ENCODE data around the gene ITK. TPM values are rescaled to one million over a fixed set of nuclear protein-coding genes. Genes with fewer than 3 reads are reported as not detected.

The ITK gene
- total and polyA plus RNA-seq, 4 donors: 0.35 to 1.5 (median 0.43) TPM

DNA sequence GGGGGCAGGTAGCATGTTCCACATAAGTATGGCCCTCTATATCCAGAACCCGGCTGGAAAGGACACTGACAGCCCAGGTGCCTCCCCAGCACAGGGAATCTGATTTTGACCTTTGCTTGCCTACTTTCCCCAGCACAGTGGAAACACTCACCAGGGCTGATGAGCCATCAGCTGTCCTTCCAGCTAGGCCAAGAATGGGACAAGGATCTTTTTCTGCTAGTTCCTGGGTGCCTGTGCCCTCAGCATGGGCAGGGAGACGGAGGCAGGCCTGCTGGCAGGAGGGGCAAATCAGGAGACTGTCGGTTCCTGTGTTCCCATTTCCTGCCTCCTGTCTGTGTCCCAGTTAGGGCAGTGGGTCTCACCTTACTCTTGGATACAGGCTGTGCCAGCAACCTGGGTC, 86.4 kb downstream of the ITK start:
- Histone ChIP-seq H3K9ac (ENCODE audit: low read depth in 1 of 2, low read length in 2 of 2) (peak overlapping the region; percentile 20 to 23), H3K9me3 (ENCODE audit: control insufficient read depth in 4 of 4, low read length in 3 of 4) (no peaks in the 10 kb centered on the region), H3K4me3 (ENCODE audit: low read depth in 1 of 3, low read length in 3 of 3) (peak overlapping the region in 2 of 3 donors; percentile 89), H3K4me1 (ENCODE audit: control insufficient read depth in 4 of 4, insufficient read depth in 4 of 4, low read length in 3 of 4) (peaks cover 5 to 16% (median 12%) of the 10 kb centered on the region in 4 donors), H3K27ac (ENCODE audit: low read depth in 1 of 2, low read length in 2 of 2) (peak overlapping the region; percentile 48 to 59), H3K36me3 (ENCODE audit: control insufficient read depth in 4 of 4, insufficient read depth in 3 of 4, low read depth in 1 of 4, low read length in 3 of 4) (no peaks in the 10 kb centered on the region), H3K27me3 (ENCODE audit: control insufficient read depth in 4 of 4, insufficient read depth in 4 of 4, low read length in 3 of 4) (no peaks in the 10 kb centered on the region)
- 64% methylated on average over 3 of the region's 3 CpGs for WGBS
- TF ChIP-seq FOXA2 (IDR thresholded peaks at IDR 0.05): no peak
- TF ChIP-seq HNF4A (conservative IDR thresholded peaks at IDR 0.05): peak in 1 of 2 donors; percentile 3
- no peak for DNase-seq (ENCODE audit: low spot score)

DNA sequence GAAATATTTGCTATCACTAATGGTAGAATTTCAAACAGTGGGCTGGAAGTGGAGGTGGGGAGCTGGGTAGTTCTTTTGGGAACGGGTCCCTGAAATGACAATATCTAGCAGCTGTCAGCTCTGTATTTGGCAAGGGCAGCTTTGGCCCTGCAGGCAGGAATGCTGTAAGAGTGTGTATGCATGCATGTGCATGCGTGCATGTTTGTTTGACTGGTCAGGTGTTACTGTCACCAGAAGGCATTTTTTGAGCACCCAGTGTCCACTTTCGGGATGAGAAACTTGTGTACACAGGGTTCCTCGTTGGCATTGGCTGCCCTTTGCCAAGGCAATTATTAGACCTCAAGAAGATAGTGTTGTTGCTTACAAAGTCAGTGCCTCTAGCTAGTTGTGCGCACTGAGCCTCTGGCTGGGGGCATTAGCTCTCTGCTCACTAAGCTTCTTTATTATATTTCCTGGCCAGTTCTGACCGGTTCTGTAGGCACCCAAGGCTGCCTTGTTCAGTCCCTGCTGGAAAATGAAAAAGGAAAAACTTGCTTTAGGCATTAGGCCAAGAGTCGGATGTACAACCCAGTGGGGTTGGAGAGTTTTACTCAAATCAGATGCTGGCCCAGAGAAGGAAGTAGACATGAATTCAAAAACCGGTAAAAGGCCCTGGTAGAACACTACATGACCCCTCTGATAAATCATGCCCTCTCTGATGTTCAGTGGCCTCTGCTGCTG, 87.3 kb downstream of the ITK start:
- Histone ChIP-seq H3K4me1 (ENCODE audit: control insufficient read depth in 4 of 4, insufficient read depth in 4 of 4, low read length in 3 of 4) (peaks cover 5 to 16% (median 12%) of the 10 kb centered on the region in 4 donors), H3K9me3 (ENCODE audit: control insufficient read depth in 4 of 4, low read length in 3 of 4) (no peaks in the 10 kb centered on the region), H3K27ac (ENCODE audit: low read depth in 1 of 2, low read length in 2 of 2) (no peak overlapping the region), H3K9ac (ENCODE audit: low read depth in 1 of 2, low read length in 2 of 2) (no peak overlapping the region), H3K27me3 (ENCODE audit: control insufficient read depth in 4 of 4, insufficient read depth in 4 of 4, low read length in 3 of 4) (no peaks in the 10 kb centered on the region), H3K36me3 (ENCODE audit: control insufficient read depth in 4 of 4, insufficient read depth in 3 of 4, low read depth in 1 of 4, low read length in 3 of 4) (no peaks in the 10 kb centered on the region), H3K4me3 (ENCODE audit: low read depth in 1 of 3, low read length in 3 of 3) (no peak overlapping the region)
- WGBS: 75% methylated on average over 8 of the region's 8 CpGs
- TF ChIP-seq EGR1 (IDR thresholded peaks at IDR 0.05; ENCODE audit: low read depth in 2 of 2): no peak
- no peak for TF ChIP-seq RAD21 (IDR thresholded peaks at IDR 0.05)
- TF ChIP-seq NR2F2 (IDR thresholded peaks at IDR 0.05): no peak
- no peak for DNase-seq (ENCODE audit: low spot score)

DNA sequence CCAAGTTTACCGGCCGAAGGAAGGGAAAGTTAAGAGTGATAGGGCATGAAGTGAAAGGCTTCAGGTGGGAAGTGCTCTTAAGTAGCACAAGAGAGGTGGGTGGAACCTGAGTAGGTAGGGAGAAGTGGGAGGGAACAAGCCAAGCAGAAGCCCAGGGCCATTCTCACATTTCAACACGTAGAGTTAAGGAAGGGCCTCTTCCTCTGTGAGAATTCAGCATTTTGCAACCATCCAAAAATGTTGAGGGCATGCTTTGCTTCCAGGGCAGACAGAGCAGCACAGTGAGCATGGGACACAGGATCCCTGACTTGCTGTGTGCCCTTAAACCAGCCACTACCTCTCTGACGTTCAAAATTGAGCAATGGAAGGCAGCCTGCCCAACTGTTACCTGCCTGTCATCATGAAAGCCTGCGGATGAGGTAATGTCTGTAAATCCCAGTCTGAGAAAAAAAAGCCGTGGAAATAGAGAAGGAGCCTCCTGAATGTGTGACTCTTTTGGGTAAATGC, 88.6 kb downstream of the ITK start:
- DNase-seq (ENCODE audit: low spot score): no peak
- H3K4me1 ChIP-seq (ENCODE audit: control insufficient read depth in 4 of 4, insufficient read depth in 4 of 4, low read length in 3 of 4): peaks cover 5 to 16% (median 12%) of the 10 kb centered on the region in 4 donors

DNA sequence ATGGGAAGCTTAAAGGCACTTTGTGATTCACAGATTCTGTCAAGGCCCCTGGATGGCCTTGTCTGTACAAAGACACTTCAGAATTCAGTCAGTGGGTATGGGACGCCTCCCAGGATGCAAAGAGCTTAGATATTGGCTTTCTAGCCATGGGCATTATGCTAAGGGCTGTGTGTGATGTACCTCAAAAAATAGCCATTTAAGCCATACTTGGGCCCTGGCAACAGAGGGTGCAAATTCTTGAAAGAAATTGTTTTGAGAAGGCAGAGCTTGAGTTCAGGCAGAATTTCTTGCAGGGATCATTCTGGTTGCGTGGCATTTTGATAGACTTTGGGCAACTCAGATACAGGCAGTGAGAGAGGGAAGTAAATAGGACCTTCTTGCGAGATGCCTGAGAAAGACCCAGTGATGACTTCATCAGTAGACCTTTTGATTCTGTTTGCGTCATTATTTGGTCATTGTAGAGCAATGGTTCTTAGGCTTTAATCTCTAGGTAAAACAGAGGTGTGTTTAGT, 89.2 kb downstream of the ITK start:
- WGBS: 89% methylated on average over 4 of the region's 4 CpGs
- TF ChIP-seq TAF1 (conservative IDR thresholded peaks at IDR 0.05): no peak
- no peak overlapping the region for H3K9ac ChIP-seq (ENCODE audit: low read depth in 1 of 2, low read length in 2 of 2)
- H3K27me3 ChIP-seq (ENCODE audit: control insufficient read depth in 4 of 4, insufficient read depth in 4 of 4, low read length in 3 of 4): no peaks in the 10 kb centered on the region
- peak overlapping the region in 1 of 2 donors; percentile 32 for H3K27ac ChIP-seq (ENCODE audit: low read depth in 1 of 2, low read length in 2 of 2)
- no peaks in the 10 kb centered on the region for H3K36me3 ChIP-seq (ENCODE audit: control insufficient read depth in 4 of 4, insufficient read depth in 3 of 4, low read depth in 1 of 4, low read length in 3 of 4)
- no peak overlapping the region for H3K4me3 ChIP-seq (ENCODE audit: low read depth in 1 of 3, low read length in 3 of 3)
- H3K4me1 ChIP-seq (ENCODE audit: control insufficient read depth in 4 of 4, insufficient read depth in 4 of 4, low read length in 3 of 4): peaks cover 5 to 16% (median 12%) of the 10 kb centered on the region in 4 donors
- no peak for DNase-seq (ENCODE audit: low spot score)
- H3K9me3 ChIP-seq (ENCODE audit: control insufficient read depth in 4 of 4, low read length in 3 of 4): no peaks in the 10 kb centered on the region

More for the DNA sequence above, 88.6 kb downstream of the ITK start:
- Histone ChIP-seq H3K36me3 (ENCODE audit: control insufficient read depth in 4 of 4, insufficient read depth in 3 of 4, low read depth in 1 of 4, low read length in 3 of 4) (no peaks in the 10 kb centered on the region), H3K27ac (ENCODE audit: low read depth in 1 of 2, low read length in 2 of 2) (no peak overlapping the region), H3K4me3 (ENCODE audit: low read depth in 1 of 3, low read length in 3 of 3) (no peak overlapping the region), H3K9me3 (ENCODE audit: control insufficient read depth in 4 of 4, low read length in 3 of 4) (no peaks in the 10 kb centered on the region), H3K9ac (ENCODE audit: low read depth in 1 of 2, low read length in 2 of 2) (no peak overlapping the region), H3K27me3 (ENCODE audit: control insufficient read depth in 4 of 4, insufficient read depth in 4 of 4, low read length in 3 of 4) (no peaks in the 10 kb centered on the region)
- TF ChIP-seq EGR1 (IDR thresholded peaks at IDR 0.05; ENCODE audit: low read depth in 2 of 2) (no peak), HNF4A (conservative IDR thresholded peaks at IDR 0.05) (peak in 1 of 2 donors; percentile 14)
- 75% methylated on average over 6 of the region's 6 CpGs for WGBS

DNA sequence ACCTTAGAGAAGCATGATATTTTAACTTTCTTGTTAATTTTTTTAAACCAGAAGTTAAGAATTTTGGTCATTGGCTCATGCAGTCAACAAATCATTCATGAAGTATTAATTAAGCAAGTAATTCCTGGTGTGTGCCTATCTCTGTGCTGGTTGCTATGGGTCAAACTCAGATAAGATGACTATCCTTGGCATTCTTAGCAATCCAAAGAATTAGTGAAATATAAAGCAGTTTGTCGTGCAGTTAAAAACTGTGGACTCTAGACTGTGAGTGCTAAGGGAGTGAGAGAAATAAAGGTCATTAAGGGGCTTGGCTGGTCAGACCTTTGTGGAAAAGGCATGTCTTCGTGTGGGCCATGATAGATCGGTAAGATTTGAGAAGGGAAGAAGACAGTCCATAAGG, 90.1 kb downstream of the ITK start:
- Histone ChIP-seq H3K27me3 (ENCODE audit: control insufficient read depth in 4 of 4, insufficient read depth in 4 of 4, low read length in 3 of 4) (no peaks in the 10 kb centered on the region), H3K4me1 (ENCODE audit: control insufficient read depth in 4 of 4, insufficient read depth in 4 of 4, low read length in 3 of 4) (peaks cover 4 to 16% (median 8%) of the 10 kb centered on the region in 4 donors), H3K9me3 (ENCODE audit: control insufficient read depth in 4 of 4, low read length in 3 of 4) (no peaks in the 10 kb centered on the region), H3K36me3 (ENCODE audit: control insufficient read depth in 4 of 4, insufficient read depth in 3 of 4, low read depth in 1 of 4, low read length in 3 of 4) (no peaks in the 10 kb centered on the region), H3K27ac (ENCODE audit: low read depth in 1 of 2, low read length in 2 of 2) (peak overlapping the region in 1 of 2 donors; percentile 9), H3K9ac (ENCODE audit: low read depth in 1 of 2, low read length in 2 of 2) (no peak overlapping the region), H3K4me3 (ENCODE audit: low read depth in 1 of 3, low read length in 3 of 3) (no peak overlapping the region)
- no peak for DNase-seq (ENCODE audit: low spot score)
- WGBS: 73% methylated on average over 3 of the region's 3 CpGs
- TF ChIP-seq, protein P1, sequence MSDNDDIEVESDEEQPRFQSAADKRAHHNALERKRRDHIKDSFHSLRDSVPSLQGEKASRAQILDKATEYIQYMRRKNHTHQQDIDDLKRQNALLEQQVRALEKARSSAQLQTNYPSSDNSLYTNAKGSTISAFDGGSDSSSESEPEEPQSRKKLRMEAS (IDR thresholded peaks at IDR 0.05): no peak
- TF ChIP-seq, protein P2, sequence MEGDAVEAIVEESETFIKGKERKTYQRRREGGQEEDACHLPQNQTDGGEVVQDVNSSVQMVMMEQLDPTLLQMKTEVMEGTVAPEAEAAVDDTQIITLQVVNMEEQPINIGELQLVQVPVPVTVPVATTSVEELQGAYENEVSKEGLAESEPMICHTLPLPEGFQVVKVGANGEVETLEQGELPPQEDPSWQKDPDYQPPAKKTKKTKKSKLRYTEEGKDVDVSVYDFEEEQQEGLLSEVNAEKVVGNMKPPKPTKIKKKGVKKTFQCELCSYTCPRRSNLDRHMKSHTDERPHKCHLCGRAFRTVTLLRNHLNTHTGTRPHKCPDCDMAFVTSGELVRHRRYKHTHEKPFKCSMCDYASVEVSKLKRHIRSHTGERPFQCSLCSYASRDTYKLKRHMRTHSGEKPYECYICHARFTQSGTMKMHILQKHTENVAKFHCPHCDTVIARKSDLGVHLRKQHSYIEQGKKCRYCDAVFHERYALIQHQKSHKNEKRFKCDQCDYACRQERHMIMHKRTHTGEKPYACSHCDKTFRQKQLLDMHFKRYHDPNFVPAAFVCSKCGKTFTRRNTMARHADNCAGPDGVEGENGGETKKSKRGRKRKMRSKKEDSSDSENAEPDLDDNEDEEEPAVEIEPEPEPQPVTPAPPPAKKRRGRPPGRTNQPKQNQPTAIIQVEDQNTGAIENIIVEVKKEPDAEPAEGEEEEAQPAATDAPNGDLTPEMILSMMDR (IDR thresholded peaks at IDR 0.05; ENCODE audit: low read depth, low read length, missing input control): no peak
- TF ChIP-seq EGR1 (IDR thresholded peaks at IDR 0.05; ENCODE audit: low read depth in 2 of 2) (no peak), FOXA2 (IDR thresholded peaks at IDR 0.05) (no peak), YY1 (IDR thresholded peaks at IDR 0.05) (no peak), SP1 (IDR thresholded peaks at IDR 0.05) (no peak), HNF4A (conservative IDR thresholded peaks at IDR 0.05) (no peak)
- TF ChIP-seq, protein P3, sequence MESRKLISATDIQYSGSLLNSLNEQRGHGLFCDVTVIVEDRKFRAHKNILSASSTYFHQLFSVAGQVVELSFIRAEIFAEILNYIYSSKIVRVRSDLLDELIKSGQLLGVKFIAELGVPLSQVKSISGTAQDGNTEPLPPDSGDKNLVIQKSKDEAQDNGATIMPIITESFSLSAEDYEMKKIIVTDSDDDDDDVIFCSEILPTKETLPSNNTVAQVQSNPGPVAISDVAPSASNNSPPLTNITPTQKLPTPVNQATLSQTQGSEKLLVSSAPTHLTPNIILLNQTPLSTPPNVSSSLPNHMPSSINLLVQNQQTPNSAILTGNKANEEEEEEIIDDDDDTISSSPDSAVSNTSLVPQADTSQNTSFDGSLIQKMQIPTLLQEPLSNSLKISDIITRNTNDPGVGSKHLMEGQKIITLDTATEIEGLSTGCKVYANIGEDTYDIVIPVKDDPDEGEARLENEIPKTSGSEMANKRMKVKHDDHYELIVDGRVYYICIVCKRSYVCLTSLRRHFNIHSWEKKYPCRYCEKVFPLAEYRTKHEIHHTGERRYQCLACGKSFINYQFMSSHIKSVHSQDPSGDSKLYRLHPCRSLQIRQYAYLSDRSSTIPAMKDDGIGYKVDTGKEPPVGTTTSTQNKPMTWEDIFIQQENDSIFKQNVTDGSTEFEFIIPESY (IDR thresholded peaks at IDR 0.05): no peak
